AG08395 (cell line): ENCODE data around the gene JAG1.
A peak's percentile ranks its signal among the peaks of the same experiment; 100 is the strongest.
"Not testable (repeated sequence)": the region's sequence is repeated elsewhere in the genome, so short reads cannot be mapped to it uniquely, and the experiment has no call there.

ENCODE experiments used
- DNase-seq: peaks from one replicate; pipeline ENCODE4 v3.0.0; 2012; ENCODE audit warnings: mixed read lengths, low spot score

Gene JAG1

GRCh38 chr20:10610251-10610650 is 63.5 kb downstream of the JAG1 start:
- DNase-seq = no peak

GRCh38 chr20:10609770-10610169 is 64.0 kb downstream of the JAG1 start:
- peak; percentile 38 for DNase-seq

- DNase-seq = peak; percentile 62
Measured at GRCh38 chr20:10609276-10609675, 64.5 kb downstream of the JAG1 start.

- no peak for DNase-seq
Measured at GRCh38 chr20:10605547-10606195, 68.1 kb downstream of the JAG1 start.

- DNase-seq = no peak
Measured at GRCh38 chr20:10604865-10605440, 68.8 kb downstream of the JAG1 start.

GRCh38 chr20:10603971-10604864 is 69.6 kb downstream of the JAG1 start:
- DNase-seq = peak; percentile 92

GRCh38 chr20:10603378-10603777 is 70.4 kb downstream of the JAG1 start:
- DNase-seq = no peak

GRCh38 chr20:10602221-10602871 is 71.5 kb downstream of the JAG1 start:
- no peak for DNase-seq

GRCh38 chr20:10597637-10598036 is 76.2 kb downstream of the JAG1 start:
- no peak for DNase-seq

GRCh38 chr20:10596710-10597121 is 77.1 kb downstream of the JAG1 start:
- DNase-seq = peak; percentile 58

GRCh38 chr20:10595985-10596384 is 77.8 kb downstream of the JAG1 start:
- DNase-seq = no peak

GRCh38 chr20:10595266-10595665 is 78.5 kb downstream of the JAG1 start:
- no peak for DNase-seq

- no peak for DNase-seq
Measured at GRCh38 chr20:10594296-10594868, 79.4 kb downstream of the JAG1 start.

- peak; percentile 25 for DNase-seq
Measured at GRCh38 chr20:10591946-10592521, 81.8 kb downstream of the JAG1 start.

- DNase-seq = no peak
Measured at GRCh38 chr20:10590950-10591671, 82.7 kb downstream of the JAG1 start.

- DNase-seq = not testable (repeated sequence)
Measured at GRCh38 chr20:10590446-10590845, 83.4 kb downstream of the JAG1 start.
